Mammary epithelial cell (primary cell): ENCODE results near the gene ZNF396.

Source experiments
- EZH2 ChIP-seq: IDR thresholded peaks from 2 replicates; pipeline ENCODE4 v1.6.1; 2012; ENCODE audit warnings: low read length, inconsistent platforms, borderline replicate concordance
- TF ChIP-seq, protein P1 (sequence below), 2 donors: IDR thresholded peaks in 1 of 2; conservative IDR thresholded peaks in 1 of 2; 2 replicates each; pipeline ENCODE4 v1.5.1; 2011 to 2012; ENCODE audit warnings: inconsistent platforms in 2 of 2, low read length in 2 of 2, mild to moderate bottlenecking in 2 of 2, control low read depth in 1 of 2, low read depth in 1 of 2; ENCODE audit not compliant: insufficient read depth in 1 of 2; ENCODE audit errors: extremely low read depth in 1 of 2

DNA sequence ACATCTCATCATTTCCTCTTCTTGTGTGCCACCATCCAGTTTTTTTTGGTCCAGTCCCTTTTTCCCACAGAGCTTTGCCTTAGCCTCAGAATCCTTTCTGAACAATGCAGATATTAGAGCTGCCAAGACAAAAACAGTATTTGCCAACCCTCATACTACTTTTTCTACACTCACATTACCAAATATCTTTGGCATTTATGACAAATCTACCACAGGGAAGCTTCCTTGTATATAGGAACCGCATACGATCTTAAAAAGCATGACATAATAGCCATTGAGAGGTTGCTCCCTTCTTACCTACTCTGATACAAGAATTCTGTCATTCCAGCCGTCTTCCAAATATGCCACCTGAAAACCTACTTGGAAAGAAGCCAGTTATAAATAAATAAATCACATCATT lies 42.3 kb downstream of the ZNF396 start:
- no peak for TF ChIP-seq EZH2
- TF ChIP-seq, protein P1, sequence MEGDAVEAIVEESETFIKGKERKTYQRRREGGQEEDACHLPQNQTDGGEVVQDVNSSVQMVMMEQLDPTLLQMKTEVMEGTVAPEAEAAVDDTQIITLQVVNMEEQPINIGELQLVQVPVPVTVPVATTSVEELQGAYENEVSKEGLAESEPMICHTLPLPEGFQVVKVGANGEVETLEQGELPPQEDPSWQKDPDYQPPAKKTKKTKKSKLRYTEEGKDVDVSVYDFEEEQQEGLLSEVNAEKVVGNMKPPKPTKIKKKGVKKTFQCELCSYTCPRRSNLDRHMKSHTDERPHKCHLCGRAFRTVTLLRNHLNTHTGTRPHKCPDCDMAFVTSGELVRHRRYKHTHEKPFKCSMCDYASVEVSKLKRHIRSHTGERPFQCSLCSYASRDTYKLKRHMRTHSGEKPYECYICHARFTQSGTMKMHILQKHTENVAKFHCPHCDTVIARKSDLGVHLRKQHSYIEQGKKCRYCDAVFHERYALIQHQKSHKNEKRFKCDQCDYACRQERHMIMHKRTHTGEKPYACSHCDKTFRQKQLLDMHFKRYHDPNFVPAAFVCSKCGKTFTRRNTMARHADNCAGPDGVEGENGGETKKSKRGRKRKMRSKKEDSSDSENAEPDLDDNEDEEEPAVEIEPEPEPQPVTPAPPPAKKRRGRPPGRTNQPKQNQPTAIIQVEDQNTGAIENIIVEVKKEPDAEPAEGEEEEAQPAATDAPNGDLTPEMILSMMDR (conservative IDR thresholded peaks at IDR 0.05 in 1 of 2, IDR thresholded peaks at IDR 0.05 in 1 of 2; ENCODE audit: extremely low read depth in 1 of 2, insufficient read depth in 1 of 2, low read depth in 1 of 2, low read length in 2 of 2), result no peak
